HUDEP-2 (cell line): Measurements from ENCODE around the gene AARS2.

Source experiments
- DNase-seq, 76 experiments: peaks; one replicate each; lab custom pipeline; 2025; ENCODE audit not compliant: unreplicated experiment in 76 of 76; lab: John Stamatoyannopoulos, UW

AARS2 gene

GRCh38 chr6:44277763-44278162 is 35.4 kb downstream of the AARS2 start:
- no peak for DNase-seq

- no peak for DNase-seq
Measured at GRCh38 chr6:44276667-44277640, 36.2 kb downstream of the AARS2 start.

- no peak for DNase-seq
Measured at GRCh38 chr6:44275749-44276648, 37.1 kb downstream of the AARS2 start.

- DNase-seq = no peak
Measured at GRCh38 chr6:44275271-44275748, 37.8 kb downstream of the AARS2 start.

- DNase-seq = no peak
Measured at GRCh38 chr6:44273617-44274016, 39.5 kb downstream of the AARS2 start.

- DNase-seq = no peak
Measured at GRCh38 chr6:44272999-44273566, 40.1 kb downstream of the AARS2 start.

GRCh38 chr6:44272529-44272928 is 40.6 kb downstream of the AARS2 start:
- DNase-seq = no peak

- no peak for DNase-seq
Measured at GRCh38 chr6:44271914-44272313, 41.2 kb downstream of the AARS2 start.

- no peak for DNase-seq
Measured at GRCh38 chr6:44271406-44271723, 41.8 kb downstream of the AARS2 start.

GRCh38 chr6:44270526-44271405 is 42.4 kb downstream of the AARS2 start:
- DNase-seq = no peak

GRCh38 chr6:44269921-44270525 is 43.1 kb downstream of the AARS2 start, which contains the start of gene TMEM151B:
TSS of gene TMEM151B (plus strand) at chr6:44270450. CDS start at chr6:44270743, 293 bp downstream.
- no peak for DNase-seq

- DNase-seq = no peak
Measured at GRCh38 chr6:44269178-44269920, 43.8 kb downstream of the AARS2 start.

- DNase-seq = peak in 32 of 76 experiments; percentile 10 to 53 (median 38)
Measured at GRCh38 chr6:44268095-44268628, 45.0 kb downstream of the AARS2 start.

GRCh38 chr6:44267252-44267651 is 45.9 kb downstream of the AARS2 start:
- no peak for DNase-seq

- no peak for DNase-seq
Measured at GRCh38 chr6:44266347-44266746, 46.8 kb downstream of the AARS2 start.

GRCh38 chr6:44265722-44266233 is 47.4 kb downstream of the AARS2 start:
- no peak for DNase-seq

GRCh38 chr6:44265007-44265721 is 48.0 kb downstream of the AARS2 start, which contains the start of gene NFKBIE:
TSS of gene NFKBIE (minus strand) at chr6:44265551. CDS start at chr6:44265346, 205 bp downstream.
- peak in 73 of 76 experiments; percentile 27 to 93 (median 81) for DNase-seq
